AG04449 (cell line): ENCODE measurements around the gene NOD1.
"Not testable (repeated sequence)": the region's sequence is repeated elsewhere in the genome, so short reads cannot be mapped to it uniquely, and the experiment has no call there.

Source experiments
- CTCF ChIA-PET: fragments of 350-600 bp; formaldehyde crosslinking; extraction: SDS; loops from one replicate; lab custom pipeline; 2021; ENCODE audit warnings: antibody characterized with exemption; lab: Yijun Ruan, JAX
- POLR2A ChIA-PET: fragments of 400-600, 350-600 bp; formaldehyde crosslinking; extraction: SDS; loops from one replicate; lab custom pipeline; 2020; ENCODE audit warnings: antibody characterized with exemption, inconsistent platforms; lab: Yijun Ruan, JAX
- DNase-seq: peaks from one replicate; pipeline ENCODE4 v3.0.0-alpha.2; 2010; ENCODE audit warnings: low read depth, low spot score
- H3K4me3 ChIP-seq: 2 replicates; pipeline ENCODE4 v1.5.1; 2011; ENCODE audit warnings: low read depth, mild to moderate bottlenecking, control low read depth, low read length
- CTCF ChIP-seq: IDR thresholded peaks from one replicate; pipeline ENCODE4 v1.5.1; 2011; ENCODE audit warnings: mild to moderate bottlenecking, moderate library complexity, low read length, control low read depth, inconsistent platforms; ENCODE audit not compliant: insufficient read depth; ENCODE audit errors: missing control alignments

Gene NOD1

GRCh38 chr7:30514177-30514576 is 35.6 kb upstream of the NOD1 start:
- H3K4me3 ChIP-seq, result no peak overlapping the region
- POLR2A ChIA-PET, result no interaction called here
- no peak for TF ChIP-seq CTCF
- DNase-seq, result no peak
- CTCF ChIA-PET, result interaction anchor here (1.0 to 2.1 kb wide), 2 partner anchors 9 to 50 kb away, joined by 3 to 5 read pairs; no protein-coding TSS in a partner anchor

GRCh38 chr7:30513762-30514161 is 35.2 kb upstream of the NOD1 start:
- POLR2A ChIA-PET, result no interaction called here
- CTCF ChIA-PET, result interaction anchor here (4.6 to 4.9 kb wide), 2 partner anchors 7 to 50 kb away, joined by 49 to 132 read pairs; no protein-coding TSS in a partner anchor
- TF ChIP-seq CTCF, result no peak
- H3K4me3 ChIP-seq, result no peak overlapping the region
- no peak for DNase-seq

GRCh38 chr7:30511973-30512662 is 33.5 kb upstream of the NOD1 start:
- DNase-seq, result no peak
- TF ChIP-seq CTCF, result no peak
- no peak overlapping the region for H3K4me3 ChIP-seq
- ChIA-PET POLR2A (interaction anchor here (0.6 kb wide), 1 partner anchor 82 kb away, joined by 4 read pairs; no protein-coding TSS in a partner anchor), CTCF (interaction anchor here (0.8 to 4.9 kb wide), 12 partner anchors 9 to 236 kb away, joined by 3 to 132 read pairs (median 8); partner anchors contain the start of gene NOD1)

- ChIA-PET CTCF (interaction anchor here (0.7 to 4.9 kb wide), 18 partner anchors 10 to 236 kb away, joined by 3 to 132 read pairs (median 5); partner anchors contain the start of gene NOD1), POLR2A (no interaction called here)
- no peak for DNase-seq
- H3K4me3 ChIP-seq, result no peak overlapping the region
- TF ChIP-seq CTCF, result no peak
Measured at GRCh38 chr7:30511494-30511893, 32.9 kb upstream of the NOD1 start.

GRCh38 chr7:30510124-30511075 is 31.8 kb upstream of the NOD1 start:
- H3K4me3 ChIP-seq, result no peak overlapping the region
- POLR2A ChIA-PET, result no interaction called here
- DNase-seq, result no peak
- peak; percentile 58 for TF ChIP-seq CTCF
- CTCF ChIA-PET, result interaction anchor here (0.6 to 4.9 kb wide), 32 partner anchors 8 to 336 kb away, joined by 3 to 132 read pairs (median 4); partner anchors contain the start of gene NOD1

- H3K4me3 ChIP-seq, POLR2A ChIA-PET, DNase-seq: not testable (repeated sequence)
- CTCF ChIA-PET, result interaction anchor here (0.8 to 4.9 kb wide), 14 partner anchors 7 to 235 kb away, joined by 3 to 132 read pairs (median 5); partner anchors contain the start of gene NOD1
Measured at GRCh38 chr7:30509171-30509857, 30.7 kb upstream of the NOD1 start.

- POLR2A ChIA-PET, DNase-seq, H3K4me3 ChIP-seq: not testable (repeated sequence)
- CTCF ChIA-PET, result interaction anchor here (1.0 to 3.6 kb wide), 2 partner anchors 9 to 57 kb away, joined by 4 to 17 read pairs; no protein-coding TSS in a partner anchor
Measured at GRCh38 chr7:30507346-30507900, 28.8 kb upstream of the NOD1 start.
